NCI-H510A (cell line): ENCODE measurements around the gene CHGA.

Experiments
- DNase-seq: peaks from one replicate; lab custom pipeline; 2025; lab: John Stamatoyannopoulos, UW

Gene CHGA

GRCh38 chr14:92903359-92903758 is 19.6 kb upstream of the CHGA start:
- no peak for DNase-seq

GRCh38 chr14:92905667-92906066 is 17.3 kb upstream of the CHGA start:
- DNase-seq, result no peak

- DNase-seq, result no peak
Observed at GRCh38 chr14:92906420-92906819, 16.5 kb upstream of the CHGA start.

GRCh38 chr14:92906823-92907222 is 16.1 kb upstream of the CHGA start:
- no peak for DNase-seq

GRCh38 chr14:92907316-92907911 is 15.5 kb upstream of the CHGA start:
- no peak for DNase-seq

- DNase-seq, result no peak
Observed at GRCh38 chr14:92914087-92914656, 8.8 kb upstream of the CHGA start.

GRCh38 chr14:92916201-92916600 is 6.7 kb upstream of the CHGA start:
- no peak for DNase-seq

- DNase-seq, result no peak
Observed at GRCh38 chr14:92917041-92917940, 5.7 kb upstream of the CHGA start.

- DNase-seq, result no peak
Observed at GRCh38 chr14:92917956-92918355, 5.0 kb upstream of the CHGA start.

GRCh38 chr14:92920001-92920400 is 2.9 kb upstream of the CHGA start:
- no peak for DNase-seq

- DNase-seq, result no peak
Observed at GRCh38 chr14:92922155-92922735, 705 bp upstream of the CHGA start.

GRCh38 chr14:92923744-92924103 is 774 bp downstream of the CHGA start:
- DNase-seq, result no peak

- no peak for DNase-seq
Observed at GRCh38 chr14:92924247-92924646, 1.3 kb downstream of the CHGA start.

GRCh38 chr14:92925446-92925845 is 2.5 kb downstream of the CHGA start:
- no peak for DNase-seq

- DNase-seq, result no peak
Observed at GRCh38 chr14:92926180-92926845, 3.4 kb downstream of the CHGA start.

GRCh38 chr14:92926931-92927330 is 4.0 kb downstream of the CHGA start:
- no peak for DNase-seq

- DNase-seq, result no peak
Observed at GRCh38 chr14:92927349-92928257, 4.7 kb downstream of the CHGA start.

GRCh38 chr14:92928258-92928629 is 5.3 kb downstream of the CHGA start:
- DNase-seq, result no peak

- DNase-seq, result no peak
Observed at GRCh38 chr14:92928961-92929688, 6.2 kb downstream of the CHGA start.

GRCh38 chr14:92929689-92930608 is 7.0 kb downstream of the CHGA start:
- DNase-seq, result no peak
